Adrenal gland (tissue), 12 donors: ENCODE results near the gene CFAP58. TPM values are rescaled to one million over a fixed set of nuclear protein-coding genes. Genes with fewer than 3 reads are reported as not detected.

Source experiments
- DNase-seq, 7 donors: peaks; one replicate each; pipeline ENCODE4 v3.0.0-alpha.2; 2019 to 2020
- H3K27ac ChIP-seq, 5 donors: fragments of 200-600 bp; sonication (generic) in 4 of 5; 1 replicate in 3 of 5; 2 replicates in 2 of 5; pipeline versions ENCODE4 v1.5.1 to v1.8.0; 2016 to 2020; ENCODE audit warnings: mild to moderate bottlenecking in 1 of 5
- H3K27me3 ChIP-seq: fragments of 200-600 bp; 2 replicates; pipeline ENCODE4 v1.8.0; 2021
- H3K36me3 ChIP-seq, 2 donors: fragments of 200-600 bp; replicated peaks in 1 of 2; 1 replicate in 1 of 2; 2 replicates in 1 of 2; pipeline versions ENCODE4 v1.5.1 to v1.8.0; 2018 to 2022
- H3K4me1 ChIP-seq, 2 donors: fragments of 200-600 bp; replicated peaks in 1 of 2; 1 replicate in 1 of 2; 2 replicates in 1 of 2; pipeline versions ENCODE4 v1.5.1 to v1.8.0; 2018 to 2021
- H3K4me3 ChIP-seq, 4 donors: fragments of 200-600 bp; sonication (generic) in 3 of 4; one replicate each; pipeline ENCODE4 v1.5.1; 2016 to 2018
- H3K9me3 ChIP-seq, 3 donors: fragments of 200-600 bp; sonication (generic) in 1 of 3; replicated peaks in 1 of 3; 1 replicate in 2 of 3; 2 replicates in 1 of 3; pipeline versions ENCODE4 v1.5.1 to v1.8.0; 2016 to 2021
- POLR2A ChIP-seq, 2 donors: fragments of 450-650 bp; IDR thresholded peaks; one replicate each; pipeline ENCODE4 v1.6.1; 2017; ENCODE audit warnings: antibody characterized with exemption in 2 of 2, mild to moderate bottlenecking in 2 of 2, moderate library complexity in 1 of 2
- WGBS, 4 donors: extraction: QIAGEN DNeasy Blood & Tissue Kit in 2 of 4; methylation state at CpG; one replicate each; pipeline versions ENCODE4 v1.1.5 to v1.1.7; 2013 to 2017; 5-methylcytosine and 5-hydroxymethylcytosine counted together
- intact Hi-C, 2 donors: fragments of 100-400 bp; cut with DNase I; formaldehyde crosslinking; loops; one replicate each; pipeline versions ENCODE4 v1.14.1 to v1.15.0; 2022 to 2023
- polyA plus RNA-seq, 3 donors: library from polyadenylated mRNA; stranded (reverse); fragments of 200-250 nt in 2 of 3; fragments of 350-450 nt in 1 of 3; fragmentation: Illumina TruSeq in 1 of 3; extraction: RNeasy Lipid Tissue Mini Kit (QIAGEN cat#74804) in 1 of 3; gene quantifications; one replicate each; pipeline ENCODE4 v1.2.3, GENCODE V29; 2013 to 2014
- total RNA-seq, 9 donors: library from RNA; depleted of rRNA in 4 of 9; stranded (reverse); fragments of >200 nt in 4 of 9; fragments of 120-200 nt in 1 of 9; fragmentation: NEBNext Ultra II Directional in 1 of 9; extraction: Animal tissue kit (Norgen Biotek cat#: 25700) in 1 of 9; gene quantifications; one replicate each; pipeline versions ENCODE4 v1.1.0 to v1.2.4, GENCODE V29; 2013 to 2023
- TF ChIP-seq, protein P1 (sequence below), 6 experiments: fragments of 450-650 bp in 4 of 6; fragments of 200-600 bp in 2 of 6; sonication (generic) in 1 of 6; IDR thresholded peaks; 1 replicate in 5 of 6; 2 replicates in 1 of 6; pipeline versions ENCODE4 v1.5.1 to v1.8.0; 2016 to 2021; ENCODE audit warnings: antibody characterized with exemption in 6 of 6, mild to moderate bottlenecking in 2 of 6, moderate library complexity in 1 of 6
- donor health status: healthy with polysubstance abuse.
- donor health status: Bipolar disorder and iron deficiency.
- donor health status: DM: yes; HTN: yes; CAD: no.
- donor health status: DM: no; HTN: no; CAD: no.
- donor health status: DM: no; HTN: no; CAD: no.
- donor health status: DM: yes; HTN: yes; CAD: no.

CFAP58 gene
- total and polyA plus RNA-seq, 12 donors: 0.11 to 2.9 (median 0.85) TPM

DNA sequence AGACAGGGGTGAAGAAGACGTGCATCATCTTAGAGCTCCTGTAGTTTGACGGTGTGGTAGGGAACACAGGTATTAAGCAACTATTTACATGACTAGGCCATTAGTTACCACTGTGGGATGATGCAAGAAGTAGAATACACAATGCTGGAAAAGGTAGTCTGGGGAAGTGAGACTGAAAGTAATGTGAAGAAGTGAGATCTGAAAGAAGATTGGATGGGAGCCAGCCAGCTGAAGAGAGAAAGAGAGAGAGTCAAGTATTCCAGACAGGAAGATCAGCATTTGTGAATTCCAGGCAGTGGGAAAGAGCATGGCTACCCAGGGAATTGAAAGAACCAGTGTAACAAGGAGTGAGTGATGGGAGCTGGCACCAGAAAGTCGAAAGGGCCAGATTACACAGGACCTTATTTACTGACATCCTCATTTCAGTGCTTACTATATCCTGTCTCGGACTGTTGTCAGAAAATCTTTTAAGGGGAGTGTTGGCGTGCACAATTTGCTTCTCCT is 4.0 kb upstream of the CFAP58 start:
- TF ChIP-seq, protein P1, sequence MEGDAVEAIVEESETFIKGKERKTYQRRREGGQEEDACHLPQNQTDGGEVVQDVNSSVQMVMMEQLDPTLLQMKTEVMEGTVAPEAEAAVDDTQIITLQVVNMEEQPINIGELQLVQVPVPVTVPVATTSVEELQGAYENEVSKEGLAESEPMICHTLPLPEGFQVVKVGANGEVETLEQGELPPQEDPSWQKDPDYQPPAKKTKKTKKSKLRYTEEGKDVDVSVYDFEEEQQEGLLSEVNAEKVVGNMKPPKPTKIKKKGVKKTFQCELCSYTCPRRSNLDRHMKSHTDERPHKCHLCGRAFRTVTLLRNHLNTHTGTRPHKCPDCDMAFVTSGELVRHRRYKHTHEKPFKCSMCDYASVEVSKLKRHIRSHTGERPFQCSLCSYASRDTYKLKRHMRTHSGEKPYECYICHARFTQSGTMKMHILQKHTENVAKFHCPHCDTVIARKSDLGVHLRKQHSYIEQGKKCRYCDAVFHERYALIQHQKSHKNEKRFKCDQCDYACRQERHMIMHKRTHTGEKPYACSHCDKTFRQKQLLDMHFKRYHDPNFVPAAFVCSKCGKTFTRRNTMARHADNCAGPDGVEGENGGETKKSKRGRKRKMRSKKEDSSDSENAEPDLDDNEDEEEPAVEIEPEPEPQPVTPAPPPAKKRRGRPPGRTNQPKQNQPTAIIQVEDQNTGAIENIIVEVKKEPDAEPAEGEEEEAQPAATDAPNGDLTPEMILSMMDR (IDR thresholded peaks at IDR 0.05): no peak
- TF ChIP-seq POLR2A (IDR thresholded peaks at IDR 0.05): no peak
- Histone ChIP-seq H3K36me3 (no peaks in the 10 kb centered on the region), H3K9me3 (no peaks in the 10 kb centered on the region), H3K27me3 (no peaks in the 10 kb centered on the region), H3K4me3 (no peak overlapping the region), H3K4me1 (peaks cover 16 to 29% of the 10 kb centered on the region in 2 donors), H3K27ac (peak overlapping the region in 3 of 5 donors; percentile 44 to 71 (median 66))
- peak in 1 of 7 donors; percentile 41 for DNase-seq
- intact Hi-C loops: loop anchor here (5.0 kb wide), 2 partner anchors 37 to 42 kb away; no protein-coding TSS in a partner anchor
- WGBS, 4 donors: 26 to 36% (median 28%) methylated on average over 5 of the region's 5 CpGs

DNA sequence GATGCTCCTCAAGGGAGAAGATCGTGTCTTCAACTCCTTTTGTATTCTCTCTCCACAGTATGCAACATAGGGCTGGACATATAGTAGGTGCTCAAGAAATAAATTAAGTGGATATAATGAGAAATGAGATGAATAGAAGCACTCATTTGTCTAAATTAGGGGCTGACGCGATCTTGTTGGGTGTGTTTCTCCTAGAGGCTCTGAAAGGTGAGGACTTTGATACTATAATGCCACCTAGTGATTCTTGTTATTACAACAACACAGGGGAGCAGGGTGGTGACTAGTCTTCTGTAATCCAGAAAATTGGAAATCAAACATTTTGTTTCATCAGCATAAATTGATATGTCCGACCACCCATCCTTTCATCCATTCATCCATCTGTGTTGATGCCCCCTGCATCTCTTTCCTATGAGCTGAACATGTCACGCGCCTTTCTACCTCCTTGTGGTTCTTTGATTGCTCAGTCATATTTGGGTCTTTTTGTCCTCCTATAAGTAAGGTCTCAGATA is 3.5 kb upstream of the CFAP58 start:
- Histone ChIP-seq H3K27ac (peak overlapping the region in 3 of 5 donors; percentile 44 to 71 (median 66)), H3K9me3 (no peaks in the 10 kb centered on the region), H3K4me1 (peaks cover 16 to 29% of the 10 kb centered on the region in 2 donors), H3K36me3 (no peaks in the 10 kb centered on the region), H3K27me3 (no peaks in the 10 kb centered on the region), H3K4me3 (no peak overlapping the region)
- no peak for TF ChIP-seq POLR2A (IDR thresholded peaks at IDR 0.05)
- TF ChIP-seq, protein P1 (IDR thresholded peaks at IDR 0.05): peak in 5 of 6 experiments; percentile 65 to 94 (median 76)
- 24 to 29% (median 26%) methylated on average over 6 of the region's 6 CpGs for WGBS, 4 donors
- intact Hi-C loops: loop anchor here in 1 of 2 donors (5.0 kb wide), 1 partner anchor 43 kb away; no protein-coding TSS in a partner anchor
- no peak for DNase-seq

DNA sequence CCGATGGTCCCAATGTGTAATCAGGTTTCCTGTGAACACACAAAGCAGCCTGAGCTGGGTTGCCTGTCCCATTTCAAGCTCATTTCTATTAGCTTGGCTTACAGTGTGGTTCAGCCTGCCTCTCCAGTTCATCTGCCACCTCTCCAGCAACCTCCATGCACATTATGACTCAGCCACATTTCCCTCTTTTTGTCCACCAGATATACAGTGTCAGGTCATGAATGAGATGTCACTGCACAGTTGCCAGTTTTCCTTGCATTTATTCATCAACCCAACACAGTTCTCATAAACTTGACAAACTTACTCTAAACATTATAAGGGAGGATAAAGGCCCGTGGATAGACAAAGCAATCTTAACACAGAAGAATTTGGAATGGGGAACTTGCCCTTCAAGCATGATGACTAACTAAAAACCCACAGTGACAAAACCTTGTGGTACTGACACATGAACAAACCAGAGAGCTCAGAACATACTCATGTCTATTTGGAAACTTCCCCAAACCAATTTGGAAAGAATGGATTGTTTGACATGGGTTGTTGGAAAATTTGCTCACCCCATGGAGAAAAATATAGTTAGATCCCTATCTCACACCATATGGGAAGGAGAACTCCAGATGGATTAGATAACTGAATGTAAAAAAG is 2.5 kb upstream of the CFAP58 start:
- Histone ChIP-seq H3K27me3 (no peaks in the 10 kb centered on the region), H3K4me3 (no peak overlapping the region), H3K9me3 (no peaks in the 10 kb centered on the region), H3K4me1 (peaks cover 16 to 29% of the 10 kb centered on the region in 2 donors), H3K27ac (peak overlapping the region in 2 of 5 donors; percentile 21 to 71), H3K36me3 (no peaks in the 10 kb centered on the region)
- intact Hi-C loops: loop anchor here in 1 of 2 donors (5.0 kb wide), 1 partner anchor 44 kb away; no protein-coding TSS in a partner anchor
- WGBS, 4 donors: 45 to 58% (median 51%) methylated on average over 2 of the region's 2 CpGs
- no peak for DNase-seq
- TF ChIP-seq POLR2A (IDR thresholded peaks at IDR 0.05): no peak
- TF ChIP-seq, protein P1 (IDR thresholded peaks at IDR 0.05): no peak

- H3K4me1 ChIP-seq: peaks cover 16 to 29% of the 10 kb centered on the region in 2 donors
- no peak overlapping the region for H3K4me3 ChIP-seq
- H3K9me3 ChIP-seq: no peaks in the 10 kb centered on the region
- no peak for TF ChIP-seq POLR2A (IDR thresholded peaks at IDR 0.05)
- TF ChIP-seq, protein P1 (IDR thresholded peaks at IDR 0.05): no peak
- DNase-seq: no peak
- intact Hi-C loops: loop anchor here in 1 of 2 donors (5.0 kb wide), 1 partner anchor 45 kb away; no protein-coding TSS in a partner anchor
- H3K27ac ChIP-seq: no peak overlapping the region
- H3K27me3 ChIP-seq: no peaks in the 10 kb centered on the region
- WGBS, 4 donors: 82 to 96% (median 89%) methylated on average over 1 of the region's 1 CpG
- no peaks in the 10 kb centered on the region for H3K36me3 ChIP-seq
These were observed 1.7 kb upstream of the CFAP58 start for GRCh38 chr10:104351919-104352318.
